GM10266 (cell line): ENCODE data around the gene MTPN.

Experiments used
- DNase-seq: peaks from one replicate; pipeline ENCODE4 v3.0.0; 2012; ENCODE audit errors: extremely low spot score
- TF ChIP-seq, protein P1 (sequence below): IDR thresholded peaks from 2 replicates; pipeline ENCODE4 v1.5.1; 2012; ENCODE audit warnings: mild to moderate bottlenecking, low read depth; ENCODE audit not compliant: control insufficient read depth, insufficient read depth; ENCODE audit errors: missing control alignments

MTPN gene

DNA sequence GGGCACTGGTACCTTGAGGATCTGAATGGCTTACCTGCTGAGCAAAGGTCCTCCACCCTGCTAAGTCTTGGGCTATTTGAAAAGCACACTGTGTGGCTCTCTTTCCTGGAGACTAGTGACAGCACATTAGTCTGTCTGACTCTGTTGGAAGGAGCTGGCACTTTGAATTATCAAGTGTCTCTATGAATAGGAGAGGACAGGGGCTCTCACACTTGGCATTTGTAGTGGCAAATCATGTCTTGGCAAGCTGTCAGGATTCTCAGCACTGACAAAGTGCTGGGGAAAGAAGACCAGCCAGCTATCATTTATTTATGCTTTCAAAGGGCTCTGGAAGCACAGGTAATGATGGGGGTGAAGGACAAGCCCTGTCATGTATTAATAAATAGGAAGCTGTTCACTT is 62.8 kb downstream of the MTPN start:
- TF ChIP-seq, protein P1, sequence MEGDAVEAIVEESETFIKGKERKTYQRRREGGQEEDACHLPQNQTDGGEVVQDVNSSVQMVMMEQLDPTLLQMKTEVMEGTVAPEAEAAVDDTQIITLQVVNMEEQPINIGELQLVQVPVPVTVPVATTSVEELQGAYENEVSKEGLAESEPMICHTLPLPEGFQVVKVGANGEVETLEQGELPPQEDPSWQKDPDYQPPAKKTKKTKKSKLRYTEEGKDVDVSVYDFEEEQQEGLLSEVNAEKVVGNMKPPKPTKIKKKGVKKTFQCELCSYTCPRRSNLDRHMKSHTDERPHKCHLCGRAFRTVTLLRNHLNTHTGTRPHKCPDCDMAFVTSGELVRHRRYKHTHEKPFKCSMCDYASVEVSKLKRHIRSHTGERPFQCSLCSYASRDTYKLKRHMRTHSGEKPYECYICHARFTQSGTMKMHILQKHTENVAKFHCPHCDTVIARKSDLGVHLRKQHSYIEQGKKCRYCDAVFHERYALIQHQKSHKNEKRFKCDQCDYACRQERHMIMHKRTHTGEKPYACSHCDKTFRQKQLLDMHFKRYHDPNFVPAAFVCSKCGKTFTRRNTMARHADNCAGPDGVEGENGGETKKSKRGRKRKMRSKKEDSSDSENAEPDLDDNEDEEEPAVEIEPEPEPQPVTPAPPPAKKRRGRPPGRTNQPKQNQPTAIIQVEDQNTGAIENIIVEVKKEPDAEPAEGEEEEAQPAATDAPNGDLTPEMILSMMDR = no peak
- DNase-seq = no peak

DNA sequence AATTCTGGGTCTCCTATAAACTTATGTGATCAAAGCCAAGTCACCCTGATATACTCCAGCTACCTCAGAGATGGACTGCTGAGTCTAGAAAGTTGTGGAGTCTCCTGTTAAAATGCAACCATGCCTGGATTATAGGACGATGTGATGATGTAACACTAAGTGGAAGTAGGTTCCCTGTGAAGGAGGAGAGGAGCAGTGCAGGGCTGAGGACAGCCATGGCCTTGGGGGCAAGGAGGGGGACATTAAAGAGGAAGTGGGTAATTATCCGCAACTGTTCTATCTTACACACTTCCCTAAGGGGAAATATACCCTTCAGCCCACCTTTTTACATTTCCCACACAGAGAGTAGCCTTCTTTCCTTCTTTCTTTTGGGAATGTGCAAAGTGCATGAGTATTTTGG is 63.8 kb downstream of the MTPN start:
- DNase-seq = no peak
- TF ChIP-seq, protein P1 = no peak

DNA sequence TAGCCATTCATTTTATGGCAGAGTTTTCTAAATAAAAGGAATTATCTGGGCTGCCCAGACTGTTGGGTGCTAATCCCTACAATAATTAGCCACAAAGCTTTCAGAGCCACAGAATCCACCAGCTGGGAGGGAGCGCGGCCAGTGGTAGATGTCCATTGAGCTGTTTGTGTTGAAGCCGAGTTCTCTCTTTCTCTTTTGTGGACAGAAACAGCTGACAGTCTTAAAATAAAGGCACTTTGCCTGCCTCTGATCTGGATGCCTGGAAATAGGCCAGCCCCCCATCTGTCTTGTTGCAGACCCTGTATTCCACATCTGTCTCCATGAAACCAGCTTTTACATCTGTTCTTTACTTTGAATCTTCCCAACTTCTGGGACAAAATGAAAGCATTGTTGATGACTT is 66.1 kb downstream of the MTPN start:
- TF ChIP-seq, protein P1 = no peak
- no peak for DNase-seq

DNA sequence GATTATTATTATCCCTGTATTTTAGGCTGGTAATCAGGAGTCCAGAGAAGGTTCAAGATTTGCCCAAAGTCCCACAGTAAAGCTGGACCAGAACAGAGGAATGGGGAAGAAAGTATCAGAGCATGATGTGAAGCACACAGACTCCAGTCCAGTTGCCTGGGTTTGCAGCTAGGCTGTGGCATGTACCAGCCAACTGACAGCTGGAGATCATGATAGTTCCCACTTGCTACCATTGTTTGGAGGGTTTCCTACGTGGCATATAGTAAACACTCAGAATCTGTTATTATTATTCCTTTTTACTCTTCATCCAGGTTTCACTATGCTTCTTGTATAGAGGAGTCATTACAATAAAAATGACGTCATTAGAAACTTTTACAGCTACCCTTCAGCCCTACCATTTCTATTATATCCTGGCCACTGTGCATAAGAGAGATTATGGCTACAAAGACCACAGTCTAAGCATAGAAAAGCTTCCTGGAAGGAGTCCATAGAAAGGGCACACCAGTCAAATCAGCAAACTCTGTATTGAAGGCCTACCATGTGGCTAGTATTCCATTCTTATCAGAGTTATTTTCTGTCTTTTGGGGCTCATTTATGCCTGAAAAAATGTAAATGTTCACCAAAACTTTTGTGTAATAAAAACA is 66.6 kb downstream of the MTPN start:
- TF ChIP-seq, protein P1 = no peak
- no peak for DNase-seq

DNA sequence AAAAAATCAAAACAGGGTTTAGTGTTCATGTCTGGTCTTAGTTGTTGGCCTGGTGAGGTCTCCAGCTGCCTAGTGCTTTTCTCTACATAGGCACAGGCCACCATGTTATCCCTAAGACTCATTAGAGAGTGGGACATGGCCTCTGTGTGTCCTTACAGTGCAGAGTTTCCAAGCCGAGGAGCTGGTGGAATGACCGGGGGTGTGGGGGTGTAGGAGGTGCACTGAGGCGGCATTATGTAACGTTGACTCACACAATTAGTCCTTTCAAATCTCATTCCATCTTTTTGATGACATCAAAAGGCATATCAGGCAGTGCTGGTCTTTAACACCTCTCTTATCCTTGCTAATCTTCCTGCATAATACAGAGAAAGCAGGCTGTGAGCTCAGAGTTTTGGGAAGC is 71.3 kb downstream of the MTPN start:
- TF ChIP-seq, protein P1 = no peak

DNA sequence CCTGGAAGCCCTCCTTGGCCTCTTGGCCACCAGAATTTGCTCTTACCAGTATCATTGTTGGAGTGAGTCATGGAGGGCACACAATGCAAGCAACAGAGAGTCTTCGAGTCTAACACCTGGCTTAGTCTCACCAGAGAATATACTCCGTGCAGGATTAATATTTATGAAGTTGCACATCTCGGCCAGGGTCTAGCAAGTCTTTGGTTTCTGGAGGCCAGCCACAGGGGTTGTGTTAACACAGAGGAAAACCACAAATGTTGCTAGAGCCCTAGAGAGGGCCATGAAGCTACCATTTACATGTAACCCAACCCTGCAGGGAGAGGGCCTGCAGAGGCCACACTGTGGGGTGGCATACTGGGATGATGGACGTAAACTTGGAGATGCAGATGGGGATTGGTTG is 71.8 kb downstream of the MTPN start:
- TF ChIP-seq, protein P1 = no peak
- no peak for DNase-seq

More for the DNA sequence above, 71.3 kb downstream of the MTPN start:
- DNase-seq = no peak

DNA sequence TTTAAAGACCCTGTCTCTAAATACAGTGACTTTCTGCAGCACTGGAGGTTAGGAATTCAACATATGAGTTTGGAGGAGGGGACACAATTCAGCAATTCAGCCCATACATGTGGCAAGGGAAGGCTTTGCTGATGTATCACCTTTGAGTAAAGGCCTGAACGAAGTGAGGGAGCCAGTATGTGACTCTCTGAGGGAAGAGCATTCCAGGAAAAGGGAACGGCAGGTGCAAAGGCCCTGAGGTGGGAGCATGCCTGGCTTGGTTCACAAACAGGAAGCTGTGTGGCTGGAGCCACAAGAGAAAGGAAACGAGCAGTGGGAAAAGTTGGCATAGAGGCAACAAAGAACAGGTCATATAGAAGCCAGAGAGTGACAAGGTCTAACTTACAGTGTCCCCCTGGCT is 72.9 kb downstream of the MTPN start:
- TF ChIP-seq, protein P1 = no peak
- DNase-seq = no peak
